HEK293 (cell line): ENCODE measurements around the gene KRCC1.

Experiments used
- CTCF ChIA-PET: fragments of 350-600 bp; formaldehyde crosslinking; extraction: SDS; loops from one replicate; lab custom pipeline; 2021; ENCODE audit warnings: antibody characterized with exemption; lab: Yijun Ruan, JAX
- POLR2A ChIA-PET: fragments of 300-600 bp; formaldehyde crosslinking; extraction: SDS; loops from one replicate; lab custom pipeline; 2020; ENCODE audit warnings: antibody characterized with exemption, inconsistent platforms; lab: Yijun Ruan, JAX
- H3K27ac ChIP-seq: fragments of 200-500 bp; sonication (Bioruptor generic); 2 replicates; pipeline ENCODE4 v1.5.1; 2014; ENCODE audit warnings: low read depth, low read length, control low read depth, inconsistent platforms; ENCODE audit errors: extremely low read depth
- H3K36me3 ChIP-seq, 2 experiments: fragments of 200-500 bp in 1 of 2; sonication (Bioruptor generic) in 1 of 2; 1 replicate in 1 of 2; 2 replicates in 1 of 2; pipeline ENCODE4 v1.5.1; 2014 to 2017; ENCODE audit warnings: inconsistent platforms in 2 of 2, low read length in 2 of 2; ENCODE audit not compliant: control insufficient read depth in 2 of 2, insufficient read depth in 1 of 2
- H3K4me1 ChIP-seq: fragments of 200-500 bp; sonication (Bioruptor generic); 2 replicates; pipeline ENCODE4 v1.5.1; 2014; ENCODE audit warnings: mild to moderate bottlenecking, low read length, inconsistent platforms; ENCODE audit not compliant: control insufficient read depth, insufficient read depth
- H3K4me3 ChIP-seq: 2 replicates; pipeline ENCODE4 v1.5.1; 2011; ENCODE audit warnings: low read depth, mild to moderate bottlenecking, control low read depth, low read length, moderate library complexity
- H3K9me3 ChIP-seq: fragments of 200-500 bp; sonication (Bioruptor generic); 2 replicates; pipeline ENCODE4 v1.5.1; 2014; ENCODE audit warnings: low read depth, low read length, inconsistent platforms; ENCODE audit not compliant: control insufficient read depth, insufficient read depth
- KLF1 ChIP-seq: fragments of 450-650 bp; formaldehyde crosslinking; IDR thresholded peaks from 2 replicates; pipeline ENCODE4 v1.5.1; 2016; ENCODE audit warnings: missing biosample characterization, missing genetic modification characterization
- KLF17 ChIP-seq: fragments of 450-650 bp; formaldehyde crosslinking; IDR thresholded peaks from 2 replicates; pipeline ENCODE4 v1.5.1; 2016; ENCODE audit warnings: missing biosample characterization, missing genetic modification characterization
- YY1 ChIP-seq: fragments of 450-650 bp; formaldehyde crosslinking; IDR thresholded peaks from 2 replicates; pipeline ENCODE4 v1.5.1; 2018; ENCODE audit warnings: missing biosample characterization, missing genetic modification characterization
- ZBTB11 ChIP-seq: fragments of 450-650 bp; formaldehyde crosslinking; conservative IDR thresholded peaks from 2 replicates; pipeline ENCODE4 v1.5.1; 2016; ENCODE audit warnings: low read depth, missing biosample characterization, missing genetic modification characterization
- ZBTB48 ChIP-seq: fragments of 450-650 bp; formaldehyde crosslinking; IDR thresholded peaks from 2 replicates; pipeline ENCODE4 v1.5.1; 2016; ENCODE audit warnings: missing biosample characterization, missing genetic modification characterization
- ZBTB6 ChIP-seq: fragments of 450-650 bp; formaldehyde crosslinking; IDR thresholded peaks from 2 replicates; pipeline ENCODE4 v1.5.1; 2017; ENCODE audit warnings: missing biosample characterization, missing genetic modification characterization
- ZFP69B ChIP-seq: fragments of 450-650 bp; formaldehyde crosslinking; IDR thresholded peaks from 2 replicates; pipeline ENCODE4 v1.5.1; 2016; ENCODE audit warnings: missing biosample characterization, missing genetic modification characterization
- ZNF10 ChIP-seq: fragments of 450-650 bp; formaldehyde crosslinking; IDR thresholded peaks from 2 replicates; pipeline ENCODE4 v1.5.1; 2017; ENCODE audit warnings: missing biosample characterization, missing genetic modification characterization
- ZNF132 ChIP-seq: fragments of 450-650 bp; formaldehyde crosslinking; IDR thresholded peaks from 2 replicates; pipeline ENCODE4 v1.5.1; 2017; ENCODE audit warnings: missing biosample characterization, missing genetic modification characterization, borderline replicate concordance
- ZNF202 ChIP-seq: fragments of 450-650 bp; formaldehyde crosslinking; IDR thresholded peaks from 2 replicates; pipeline ENCODE4 v1.5.1; 2016; ENCODE audit warnings: missing biosample characterization, missing genetic modification characterization, borderline replicate concordance
- ZNF239 ChIP-seq: fragments of 450-650 bp; formaldehyde crosslinking; IDR thresholded peaks from 2 replicates; pipeline ENCODE4 v1.5.1; 2016; ENCODE audit warnings: missing biosample characterization, missing genetic modification characterization
- ZNF560 ChIP-seq: fragments of 450-650 bp; formaldehyde crosslinking; IDR thresholded peaks from 2 replicates; pipeline ENCODE4 v1.5.1; 2017; ENCODE audit warnings: missing biosample characterization, missing genetic modification characterization, borderline replicate concordance
- ZNF571 ChIP-seq: fragments of 450-650 bp; formaldehyde crosslinking; IDR thresholded peaks from 2 replicates; pipeline ENCODE4 v1.5.0; 2017; ENCODE audit warnings: missing biosample characterization, missing genetic modification characterization
- ZNF596 ChIP-seq: fragments of 450-650 bp; IDR thresholded peaks from 2 replicates; pipeline ENCODE4 v1.5.0; 2018; ENCODE audit warnings: missing biosample characterization, mild to moderate bottlenecking, missing genetic modification characterization, moderate library complexity
- ZNF623 ChIP-seq: fragments of 450-650 bp; formaldehyde crosslinking; IDR thresholded peaks from 2 replicates; pipeline ENCODE4 v1.5.1; 2016; ENCODE audit warnings: missing biosample characterization, missing genetic modification characterization
- ZNF654 ChIP-seq: fragments of 450-650 bp; formaldehyde crosslinking; IDR thresholded peaks from 2 replicates; pipeline ENCODE4 v1.5.1; 2016; ENCODE audit warnings: low read depth, missing biosample characterization, missing genetic modification characterization
- ZNF707 ChIP-seq: fragments of 450-650 bp; formaldehyde crosslinking; IDR thresholded peaks from 2 replicates; pipeline ENCODE4 v1.5.1; 2016; ENCODE audit warnings: missing biosample characterization, missing genetic modification characterization
- ZNF785 ChIP-seq: fragments of 450-650 bp; formaldehyde crosslinking; IDR thresholded peaks from 2 replicates; pipeline ENCODE4 v1.5.1; 2016; ENCODE audit warnings: missing biosample characterization, missing genetic modification characterization
- ZNF830 ChIP-seq: fragments of 450-650 bp; IDR thresholded peaks from 2 replicates; pipeline ENCODE4 v1.5.0; 2018; ENCODE audit warnings: missing biosample characterization, missing genetic modification characterization, low read depth, mild to moderate bottlenecking, moderate library complexity
- ZSCAN16 ChIP-seq: fragments of 450-650 bp; formaldehyde crosslinking; IDR thresholded peaks from 2 replicates; pipeline ENCODE4 v1.5.1; 2016; ENCODE audit warnings: missing biosample characterization, missing genetic modification characterization
- ZSCAN23 ChIP-seq: fragments of 450-650 bp; formaldehyde crosslinking; IDR thresholded peaks from 2 replicates; pipeline ENCODE4 v1.5.1; 2016; ENCODE audit warnings: missing biosample characterization, missing genetic modification characterization
- ZSCAN5A ChIP-seq: fragments of 450-650 bp; formaldehyde crosslinking; IDR thresholded peaks from 2 replicates; pipeline ENCODE4 v1.5.1; 2016; ENCODE audit warnings: missing biosample characterization, missing genetic modification characterization

The KRCC1 gene

GRCh38 chr2:88036606-88037005 lies 19.0 kb downstream of the KRCC1 start (continued):
- TF ChIP-seq KLF1 (tag by site-specific recombination) = no peak
- TF ChIP-seq ZBTB11 = no peak
- no peak for TF ChIP-seq ZNF830
- no peak for TF ChIP-seq ZNF596 (tag by site-specific recombination)
- TF ChIP-seq ZNF132 = no peak

- H3K27ac ChIP-seq = no peak overlapping the region
- H3K36me3 ChIP-seq = peaks cover 10 to 16% of the 10 kb centered on the region in 2 experiments; a peak in 2 of 3 replicates
Measured at GRCh38 chr2:88036182-88036581, 19.4 kb downstream of the KRCC1 start.

More at GRCh38 chr2:88036182-88036581, 19.4 kb downstream of the KRCC1 start:
- H3K4me3 ChIP-seq = no peak overlapping the region
- no peaks in the 10 kb centered on the region for H3K4me1 ChIP-seq
- ChIA-PET CTCF (no interaction called here), POLR2A (no interaction called here)
- TF ChIP-seq ZNF560 (no peak), ZNF785 (tag by site-specific recombination) (no peak), KLF17 (tag by site-specific recombination) (no peak), ZBTB6 (no peak), ZNF571 (tag by site-specific recombination) (no peak), YY1 (tag by site-specific recombination) (no peak), ZNF239 (tag by site-specific recombination) (no peak), ZNF623 (no peak), ZNF654 (tag by site-specific recombination) (no peak), ZSCAN5A (tag by site-specific recombination) (no peak), ZFP69B (tag by site-specific recombination) (no peak), ZNF202 (tag by site-specific recombination) (no peak), ZSCAN16 (tag by site-specific recombination) (no peak), ZBTB48 (no peak), ZNF707 (tag by site-specific recombination) (no peak), ZNF10 (tag by site-specific recombination) (no peak), ZSCAN23 (no peak)
- H3K9me3 ChIP-seq = no peaks in the 10 kb centered on the region
